C4-2B (cell line): Measurements from ENCODE around the gene ATP9A.

ENCODE experiments used
- H3K27ac ChIP-seq: fragments of 450-650 bp; 2 replicates; pipeline ENCODE4 v1.5.1; 2017
- ZFX ChIP-seq: fragments of 450-650 bp; IDR thresholded peaks from 2 replicates; pipeline ENCODE4 v1.6.1; 2017
- TF ChIP-seq, protein P1 (sequence below): fragments of 450-650 bp; conservative IDR thresholded peaks from 2 replicates; pipeline ENCODE4 v1.5.1; 2017; ENCODE audit warnings: mild to moderate bottlenecking

The ATP9A gene

DNA sequence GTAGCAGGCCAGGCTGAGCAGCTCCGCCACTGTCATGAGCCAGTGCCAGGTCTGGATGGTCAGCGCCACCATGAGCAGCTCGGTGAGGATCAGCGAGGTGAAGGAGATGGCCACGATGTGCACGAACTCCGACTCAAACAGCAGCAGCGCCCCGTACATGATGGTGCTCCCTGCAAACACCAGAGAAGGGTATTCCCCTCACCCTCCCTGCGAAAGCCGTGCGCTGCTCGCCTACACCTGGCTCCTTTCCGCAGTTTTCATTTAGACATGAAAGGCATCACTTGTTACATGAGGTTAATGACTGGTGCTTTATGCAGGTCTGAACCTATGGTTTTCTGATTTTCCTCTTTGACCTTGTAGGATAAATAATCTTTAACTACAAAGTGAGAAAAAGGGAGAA, 163.3 kb downstream of the ATP9A start:
- no peak for TF ChIP-seq ZFX
- TF ChIP-seq, protein P1, sequence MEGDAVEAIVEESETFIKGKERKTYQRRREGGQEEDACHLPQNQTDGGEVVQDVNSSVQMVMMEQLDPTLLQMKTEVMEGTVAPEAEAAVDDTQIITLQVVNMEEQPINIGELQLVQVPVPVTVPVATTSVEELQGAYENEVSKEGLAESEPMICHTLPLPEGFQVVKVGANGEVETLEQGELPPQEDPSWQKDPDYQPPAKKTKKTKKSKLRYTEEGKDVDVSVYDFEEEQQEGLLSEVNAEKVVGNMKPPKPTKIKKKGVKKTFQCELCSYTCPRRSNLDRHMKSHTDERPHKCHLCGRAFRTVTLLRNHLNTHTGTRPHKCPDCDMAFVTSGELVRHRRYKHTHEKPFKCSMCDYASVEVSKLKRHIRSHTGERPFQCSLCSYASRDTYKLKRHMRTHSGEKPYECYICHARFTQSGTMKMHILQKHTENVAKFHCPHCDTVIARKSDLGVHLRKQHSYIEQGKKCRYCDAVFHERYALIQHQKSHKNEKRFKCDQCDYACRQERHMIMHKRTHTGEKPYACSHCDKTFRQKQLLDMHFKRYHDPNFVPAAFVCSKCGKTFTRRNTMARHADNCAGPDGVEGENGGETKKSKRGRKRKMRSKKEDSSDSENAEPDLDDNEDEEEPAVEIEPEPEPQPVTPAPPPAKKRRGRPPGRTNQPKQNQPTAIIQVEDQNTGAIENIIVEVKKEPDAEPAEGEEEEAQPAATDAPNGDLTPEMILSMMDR = no peak
- H3K27ac ChIP-seq = no peak overlapping the region

DNA sequence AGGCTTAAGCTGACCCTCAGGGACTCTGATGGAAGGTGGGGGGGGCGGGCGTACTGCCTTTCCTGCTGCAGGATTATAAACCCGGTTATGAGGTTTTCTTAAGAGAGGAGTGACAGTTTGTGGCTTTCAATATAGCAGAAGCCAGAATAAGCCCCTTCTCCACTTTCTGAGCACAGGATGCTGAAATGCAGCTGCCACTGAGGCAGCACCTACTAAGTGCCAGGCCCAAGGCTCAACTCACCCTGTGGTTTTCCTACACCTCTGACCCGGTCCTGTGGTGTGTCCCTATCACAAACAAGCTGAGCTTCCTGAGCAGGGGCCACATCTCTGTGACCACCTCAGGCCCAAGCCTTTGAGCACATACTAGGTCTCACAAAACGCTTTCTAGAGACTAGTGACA, 166.1 kb downstream of the ATP9A start:
- H3K27ac ChIP-seq = no peak overlapping the region
- TF ChIP-seq, protein P1 = no peak

- H3K27ac ChIP-seq = no peak overlapping the region
- no peak for TF ChIP-seq ZFX
- TF ChIP-seq, protein P1 = no peak
Measured at GRCh38 chr20:51600950-51601349, 167.2 kb downstream of the ATP9A start.

DNA sequence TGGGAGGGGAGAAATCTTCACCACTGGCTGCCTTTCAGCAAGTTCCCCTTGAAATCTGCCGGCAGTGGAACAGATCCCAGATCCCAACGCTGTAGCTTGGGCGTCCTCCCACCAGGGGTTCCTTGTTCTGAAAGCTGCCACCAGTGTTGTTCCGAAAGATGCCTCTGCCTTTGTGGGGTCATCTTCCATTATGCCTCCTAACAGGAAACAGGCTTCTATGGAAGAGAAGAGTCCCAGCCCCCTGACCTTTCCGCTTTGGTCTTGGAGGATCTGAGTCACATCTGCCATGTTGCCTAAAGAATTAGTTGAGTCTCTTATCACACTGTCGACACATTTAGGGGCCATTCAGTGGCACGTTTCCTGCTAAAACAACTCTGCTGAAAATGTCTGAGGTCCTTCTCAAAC, 168.2 kb downstream of the ATP9A start:
- no peak for TF ChIP-seq ZFX
- TF ChIP-seq, protein P1 = no peak
- H3K27ac ChIP-seq = no peak overlapping the region

- H3K27ac ChIP-seq = no peak overlapping the region
- no peak for TF ChIP-seq ZFX
- TF ChIP-seq, protein P1 = no peak
Measured at GRCh38 chr20:51598556-51598955, 169.6 kb downstream of the ATP9A start.

DNA sequence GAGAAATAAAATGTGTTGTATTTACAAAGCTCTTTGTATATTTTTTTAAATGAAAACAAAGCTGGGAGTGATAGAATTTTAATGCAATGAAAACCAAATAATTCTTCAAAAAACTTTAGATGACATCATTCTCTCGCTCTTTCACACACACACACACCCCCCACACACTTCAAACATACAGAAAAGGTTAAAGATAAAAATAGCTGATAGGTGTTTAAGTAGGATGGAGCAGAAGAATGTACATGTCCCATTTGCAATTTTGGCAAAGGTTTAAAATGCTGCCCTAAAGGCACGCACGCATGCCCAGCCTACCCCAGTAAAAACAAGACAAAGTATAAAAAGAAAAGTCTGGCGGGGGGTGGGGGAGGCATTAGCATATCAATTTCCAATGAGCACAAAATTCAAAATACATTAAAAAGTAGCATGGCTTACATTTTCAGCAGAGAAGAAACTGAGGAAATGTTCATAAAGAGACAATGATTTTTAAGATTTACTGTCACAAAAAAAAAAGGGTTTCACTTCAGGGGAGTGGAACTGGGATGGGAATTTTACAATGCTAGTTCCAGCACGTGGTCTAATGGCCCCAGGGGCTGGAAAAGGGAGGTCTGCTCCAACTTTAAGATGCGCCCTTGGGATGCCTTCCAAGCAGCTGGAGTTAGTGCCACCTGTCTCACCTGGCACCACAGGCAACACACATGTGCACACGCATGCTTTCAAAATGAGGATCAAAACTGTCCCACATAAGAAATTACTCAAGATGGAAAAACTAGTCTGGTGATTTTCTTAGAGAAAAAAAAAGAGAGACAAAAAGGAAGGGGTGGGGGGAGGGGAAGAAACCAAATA, 170.6 kb downstream of the ATP9A start:
- no peak overlapping the region for H3K27ac ChIP-seq
- TF ChIP-seq, protein P1 = no peak
- TF ChIP-seq ZFX = no peak

GRCh38 chr20:51596668-51597388, 171.4 kb downstream of the ATP9A start:
- no peak overlapping the region for H3K27ac ChIP-seq
- no peak for TF ChIP-seq ZFX
- TF ChIP-seq, protein P1 = no peak
